DND-41 (cell line): ENCODE results near the gene AMN1.

ENCODE experiments used
- EZH2 ChIP-seq: IDR thresholded peaks from 3 replicates; pipeline ENCODE4 v1.6.1; 2012; ENCODE audit warnings: borderline replicate concordance, low read depth, mild to moderate bottlenecking, moderate library complexity, low read length, inconsistent platforms; ENCODE audit not compliant: severe bottlenecking
- TF ChIP-seq, protein P1 (sequence below): IDR thresholded peaks from 2 replicates; pipeline ENCODE4 v1.5.1; 2012; ENCODE audit warnings: borderline replicate concordance, low read length, moderate library complexity, mild to moderate bottlenecking; ENCODE audit not compliant: poor library complexity, severe bottlenecking; ENCODE audit errors: extremely low read depth

DNA sequence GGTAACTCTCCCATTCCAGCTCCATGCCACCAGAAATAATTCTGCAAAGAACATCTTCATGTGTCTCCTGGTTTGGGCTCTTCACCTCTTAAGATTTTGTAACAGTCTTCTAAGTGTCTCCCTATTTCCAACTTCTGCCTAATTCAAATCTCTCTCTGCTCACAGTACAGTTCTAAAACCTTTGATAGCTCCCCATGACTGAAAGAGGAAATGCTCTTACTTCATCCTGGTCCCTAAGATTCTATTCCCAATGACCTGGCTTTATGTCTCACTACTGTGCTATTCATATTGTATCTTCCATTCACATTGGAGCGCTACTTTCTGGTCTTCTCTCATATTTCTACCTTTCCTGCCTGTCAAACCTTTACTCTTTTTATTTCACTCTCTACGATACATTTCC, 1.6 kb downstream of the AMN1 start:
- TF ChIP-seq, protein P1, sequence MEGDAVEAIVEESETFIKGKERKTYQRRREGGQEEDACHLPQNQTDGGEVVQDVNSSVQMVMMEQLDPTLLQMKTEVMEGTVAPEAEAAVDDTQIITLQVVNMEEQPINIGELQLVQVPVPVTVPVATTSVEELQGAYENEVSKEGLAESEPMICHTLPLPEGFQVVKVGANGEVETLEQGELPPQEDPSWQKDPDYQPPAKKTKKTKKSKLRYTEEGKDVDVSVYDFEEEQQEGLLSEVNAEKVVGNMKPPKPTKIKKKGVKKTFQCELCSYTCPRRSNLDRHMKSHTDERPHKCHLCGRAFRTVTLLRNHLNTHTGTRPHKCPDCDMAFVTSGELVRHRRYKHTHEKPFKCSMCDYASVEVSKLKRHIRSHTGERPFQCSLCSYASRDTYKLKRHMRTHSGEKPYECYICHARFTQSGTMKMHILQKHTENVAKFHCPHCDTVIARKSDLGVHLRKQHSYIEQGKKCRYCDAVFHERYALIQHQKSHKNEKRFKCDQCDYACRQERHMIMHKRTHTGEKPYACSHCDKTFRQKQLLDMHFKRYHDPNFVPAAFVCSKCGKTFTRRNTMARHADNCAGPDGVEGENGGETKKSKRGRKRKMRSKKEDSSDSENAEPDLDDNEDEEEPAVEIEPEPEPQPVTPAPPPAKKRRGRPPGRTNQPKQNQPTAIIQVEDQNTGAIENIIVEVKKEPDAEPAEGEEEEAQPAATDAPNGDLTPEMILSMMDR = no peak
- no peak for TF ChIP-seq EZH2
